ENCODE results near the gene DCTN3.

Gene DCTN3

GRCh38 chr9:34629491-34629808 is 9.2 kb upstream of the DCTN3 start:
- no peak overlapping the region for H3K27ac ChIP-seq (ENCODE audit: low read depth, low read length)
- peaks cover 53% of the 10 kb centered on the region for H3K27me3 ChIP-seq (ENCODE audit: insufficient read depth, low read length)
- H3K9me3 ChIP-seq (ENCODE audit: insufficient read depth, low read depth, low read length) = peaks cover 9% of the 10 kb centered on the region
- no peak overlapping the region for H2BK5ac ChIP-seq (ENCODE audit: low read depth, low read length, poor library complexity)
- peaks cover 0 to 3% of the 10 kb centered on the region in 2 experiments for H3K4me1 ChIP-seq (ENCODE audit: control insufficient read depth in 1 of 2, insufficient read depth in 2 of 2, low read length in 2 of 2)
- H4K12ac ChIP-seq (ENCODE audit: low read depth, low read length) = no peak overlapping the region
- no peak overlapping the region for H3K4me3 ChIP-seq (ENCODE audit: low read depth, low read length)
- no peak overlapping the region for H4K91ac ChIP-seq (ENCODE audit: low read depth, low read length)
- H3K4ac ChIP-seq (ENCODE audit: low read depth, low read length) = no peak overlapping the region
- no peak overlapping the region for H2BK120ac ChIP-seq (ENCODE audit: insufficient read depth, low read length, poor library complexity)
- H3K79me1 ChIP-seq (ENCODE audit: low read length) = no peaks in the 10 kb centered on the region
- H2AK5ac ChIP-seq (ENCODE audit: low read length) = no peak overlapping the region
- no peak overlapping the region for H3K14ac ChIP-seq (ENCODE audit: low read length)
- H3K18ac ChIP-seq (ENCODE audit: low read length) = no peak overlapping the region
- no peak overlapping the region for H2BK12ac ChIP-seq (ENCODE audit: low read length)
- H3K36me3 ChIP-seq (ENCODE audit: control insufficient read depth in 1 of 2, insufficient read depth in 2 of 2, low read length in 2 of 2) = no peaks in the 10 kb centered on the region
- H3K23ac ChIP-seq (ENCODE audit: low read length) = no peak overlapping the region
- H3K79me2 ChIP-seq (ENCODE audit: control insufficient read depth, insufficient read depth, low read length, poor library complexity) = no peaks in the 10 kb centered on the region
- DNase-seq = no peak
- no peak overlapping the region for H3K4me2 ChIP-seq (ENCODE audit: low read length)
- H4K8ac ChIP-seq (ENCODE audit: low read depth, low read length) = no peak overlapping the region
- H2AFZ ChIP-seq (ENCODE audit: insufficient read depth, low read length, poor library complexity) = no peak overlapping the region
- no CpG with 5 or more reads among the region's 5 CpGs for WGBS (ENCODE audit: extremely low coverage, insufficient coverage, insufficient read length)
- H3K9ac ChIP-seq (ENCODE audit: low read length) = no peak overlapping the region

- DNase-seq = peak; percentile 40 to 73
- peak within 1 kb of the TSS; percentile 59 for H3K4me2 ChIP-seq (ENCODE audit: low read length)
- H3K23ac ChIP-seq (ENCODE audit: low read length) = no peak within 1 kb of the TSS
- no CpG with 5 or more reads among the region's 69 CpGs for WGBS (ENCODE audit: extremely low coverage, insufficient coverage, insufficient read length)
- H3K4ac ChIP-seq (ENCODE audit: low read depth, low read length) = no peak within 1 kb of the TSS
- no peak within 1 kb of the TSS for H2BK5ac ChIP-seq (ENCODE audit: low read depth, low read length, poor library complexity)
- H3K27ac ChIP-seq (ENCODE audit: low read depth, low read length) = no peak within 1 kb of the TSS
- H3K14ac ChIP-seq (ENCODE audit: low read length) = no peak within 1 kb of the TSS
- H3K9me3 ChIP-seq (ENCODE audit: insufficient read depth, low read depth, low read length) = peaks cover 11% of the 10 kb centered on the region
- no peak within 1 kb of the TSS for H2BK120ac ChIP-seq (ENCODE audit: insufficient read depth, low read length, poor library complexity)
- no peak within 1 kb of the TSS for H4K12ac ChIP-seq (ENCODE audit: low read depth, low read length)
- peaks cover 0 to 3% of the 10 kb centered on the region in 2 experiments for H3K4me1 ChIP-seq (ENCODE audit: control insufficient read depth in 1 of 2, insufficient read depth in 2 of 2, low read length in 2 of 2)
- no peak within 1 kb of the TSS for H3K18ac ChIP-seq (ENCODE audit: low read length)
- H3K79me2 ChIP-seq (ENCODE audit: control insufficient read depth, insufficient read depth, low read length, poor library complexity) = no peaks in the 10 kb centered on the region
- H4K91ac ChIP-seq (ENCODE audit: low read depth, low read length) = no peak within 1 kb of the TSS
- H3K79me1 ChIP-seq (ENCODE audit: low read length) = no peaks in the 10 kb centered on the region
- no peaks in the 10 kb centered on the region for H3K36me3 ChIP-seq (ENCODE audit: control insufficient read depth in 1 of 2, insufficient read depth in 2 of 2, low read length in 2 of 2)
- no peak within 1 kb of the TSS for H2AFZ ChIP-seq (ENCODE audit: insufficient read depth, low read length, poor library complexity)
- H2BK12ac ChIP-seq (ENCODE audit: low read length) = no peak within 1 kb of the TSS
- peak within 1 kb of the TSS; percentile 45 for H3K4me3 ChIP-seq (ENCODE audit: low read depth, low read length)
- no peak within 1 kb of the TSS for H2AK5ac ChIP-seq (ENCODE audit: low read length)
- H3K9ac ChIP-seq (ENCODE audit: low read length) = no peak within 1 kb of the TSS
- H4K8ac ChIP-seq (ENCODE audit: low read depth, low read length) = no peak within 1 kb of the TSS
- peaks cover 59% of the 10 kb centered on the region for H3K27me3 ChIP-seq (ENCODE audit: insufficient read depth, low read length)
These were observed 8.6 kb upstream of the DCTN3 start, which contains the start of gene ARID3C for GRCh38 chr9:34628656-34629490. Gene ARID3C (minus strand): TSS chr9:34629066. CDS start chr9:34628014, 1,052 bp downstream.

GRCh38 chr9:34627716-34628655 is 7.7 kb upstream of the DCTN3 start:
- Histone ChIP-seq H3K79me2 (ENCODE audit: control insufficient read depth, insufficient read depth, low read length, poor library complexity) (no peaks in the 10 kb centered on the region), H3K4me3 (ENCODE audit: low read depth, low read length) (no peak overlapping the region), H3K18ac (ENCODE audit: low read length) (no peak overlapping the region), H3K36me3 (ENCODE audit: control insufficient read depth in 1 of 2, insufficient read depth in 2 of 2, low read length in 2 of 2) (no peaks in the 10 kb centered on the region), H2AK5ac (ENCODE audit: low read length) (no peak overlapping the region), H3K9ac (ENCODE audit: low read length) (no peak overlapping the region), H2AFZ (ENCODE audit: insufficient read depth, low read length, poor library complexity) (no peak overlapping the region), H3K4me2 (ENCODE audit: low read length) (peak overlapping the region; percentile 59), H2BK5ac (ENCODE audit: low read depth, low read length, poor library complexity) (no peak overlapping the region), H3K14ac (ENCODE audit: low read length) (no peak overlapping the region), H3K23ac (ENCODE audit: low read length) (no peak overlapping the region), H3K27me3 (ENCODE audit: insufficient read depth, low read length) (peaks cover 66% of the 10 kb centered on the region), H3K4me1 (ENCODE audit: control insufficient read depth in 1 of 2, insufficient read depth in 2 of 2, low read length in 2 of 2) (peaks cover 0 to 3% of the 10 kb centered on the region in 2 experiments), H3K27ac (ENCODE audit: low read depth, low read length) (no peak overlapping the region), H4K12ac (ENCODE audit: low read depth, low read length) (no peak overlapping the region), H2BK12ac (ENCODE audit: low read length) (no peak overlapping the region), H3K9me3 (ENCODE audit: insufficient read depth, low read depth, low read length) (peaks cover 13% of the 10 kb centered on the region), H3K4ac (ENCODE audit: low read depth, low read length) (no peak overlapping the region), H4K8ac (ENCODE audit: low read depth, low read length) (no peak overlapping the region), H4K91ac (ENCODE audit: low read depth, low read length) (no peak overlapping the region), H2BK120ac (ENCODE audit: insufficient read depth, low read length, poor library complexity) (no peak overlapping the region), H3K79me1 (ENCODE audit: low read length) (no peaks in the 10 kb centered on the region)
- WGBS (ENCODE audit: extremely low coverage, insufficient coverage, insufficient read length) = no CpG with 5 or more reads among the region's 20 CpGs
- DNase-seq = no peak

GRCh38 chr9:34625186-34625486 is 4.8 kb upstream of the DCTN3 start:
- Histone ChIP-seq H3K79me2 (ENCODE audit: control insufficient read depth, insufficient read depth, low read length, poor library complexity) (peaks cover 1% of the 10 kb centered on the region), H3K4me1 (ENCODE audit: control insufficient read depth in 1 of 2, insufficient read depth in 2 of 2, low read length in 2 of 2) (peaks cover 4 to 5% of the 10 kb centered on the region in 2 experiments), H3K23ac (ENCODE audit: low read length) (no peak overlapping the region), H3K4me2 (ENCODE audit: low read length) (no peak overlapping the region), H2BK12ac (ENCODE audit: low read length) (no peak overlapping the region), H3K9ac (ENCODE audit: low read length) (no peak overlapping the region), H3K79me1 (ENCODE audit: low read length) (peaks cover 1% of the 10 kb centered on the region), H2AFZ (ENCODE audit: insufficient read depth, low read length, poor library complexity) (no peak overlapping the region), H4K12ac (ENCODE audit: low read depth, low read length) (no peak overlapping the region), H4K8ac (ENCODE audit: low read depth, low read length) (no peak overlapping the region), H4K91ac (ENCODE audit: low read depth, low read length) (no peak overlapping the region), H3K27me3 (ENCODE audit: insufficient read depth, low read length) (peaks cover 56% of the 10 kb centered on the region), H3K27ac (ENCODE audit: low read depth, low read length) (no peak overlapping the region), H3K18ac (ENCODE audit: low read length) (no peak overlapping the region), H2BK120ac (ENCODE audit: insufficient read depth, low read length, poor library complexity) (no peak overlapping the region), H2AK5ac (ENCODE audit: low read length) (no peak overlapping the region), H3K36me3 (ENCODE audit: control insufficient read depth in 1 of 2, insufficient read depth in 2 of 2, low read length in 2 of 2) (no peaks in the 10 kb centered on the region), H2BK5ac (ENCODE audit: low read depth, low read length, poor library complexity) (no peak overlapping the region), H3K14ac (ENCODE audit: low read length) (no peak overlapping the region), H3K9me3 (ENCODE audit: insufficient read depth, low read depth, low read length) (peaks cover 16% of the 10 kb centered on the region), H3K4me3 (ENCODE audit: low read depth, low read length) (no peak overlapping the region), H3K4ac (ENCODE audit: low read depth, low read length) (no peak overlapping the region)
- no CpG with 5 or more reads among the region's 3 CpGs for WGBS (ENCODE audit: extremely low coverage, insufficient coverage, insufficient read length)
- no peak for DNase-seq
